Ishikawa (cell line): ENCODE results near the gene SLC44A1.

Experiments used
- CEBPB ChIP-seq: IDR thresholded peaks from 2 replicates; pipeline ENCODE4 v1.6.1; 2012
- CREB1 ChIP-seq: IDR thresholded peaks from 2 replicates; pipeline ENCODE4 v1.6.1; 2012; ENCODE audit warnings: low read depth
- EP300 ChIP-seq: IDR thresholded peaks from 2 replicates; pipeline ENCODE4 v1.6.1; 2012; ENCODE audit warnings: borderline replicate concordance
- FOXM1 ChIP-seq: IDR thresholded peaks from 2 replicates; pipeline ENCODE4 v1.6.1; 2012; ENCODE audit warnings: low read depth, borderline replicate concordance
- MAX ChIP-seq: IDR thresholded peaks from 2 replicates; pipeline ENCODE4 v1.6.1; 2012
- RAD21 ChIP-seq: IDR thresholded peaks from 2 replicates; pipeline ENCODE4 v1.6.1; 2012; ENCODE audit warnings: low read depth
- REST ChIP-seq: IDR thresholded peaks from 2 replicates; pipeline ENCODE4 v1.6.1; 2012; ENCODE audit warnings: low read depth, mild to moderate bottlenecking
- TAF1 ChIP-seq: IDR thresholded peaks from 2 replicates; pipeline ENCODE4 v1.6.1; 2012; ENCODE audit warnings: low read depth, mild to moderate bottlenecking
- TCF12 ChIP-seq: IDR thresholded peaks from 2 replicates; pipeline ENCODE4 v1.6.1; 2012; ENCODE audit warnings: low read depth
- TEAD4 ChIP-seq: IDR thresholded peaks from 2 replicates; pipeline ENCODE4 v1.6.1; 2012
- YY1 ChIP-seq: IDR thresholded peaks from 2 replicates; pipeline ENCODE4 v1.6.1; 2012; ENCODE audit warnings: low read depth
- ZBTB7A ChIP-seq: IDR thresholded peaks from 2 replicates; pipeline ENCODE4 v1.6.1; 2012; ENCODE audit warnings: low read depth

GRCh38 chr9:105278751-105279150 lies 34.3 kb downstream of the SLC44A1 start:
- TF ChIP-seq EP300, result no peak
- no peak for TF ChIP-seq TAF1
- TF ChIP-seq REST, result no peak
- TF ChIP-seq MAX, result no peak
- no peak for TF ChIP-seq TCF12
- no peak for TF ChIP-seq TEAD4
- no peak for TF ChIP-seq CEBPB
- no peak for TF ChIP-seq ZBTB7A
- TF ChIP-seq FOXM1, result no peak
- TF ChIP-seq CREB1, result no peak
- TF ChIP-seq RAD21, result no peak
- TF ChIP-seq YY1, result no peak
